Transverse colon (tissue), 4 donors: ENCODE data around the gene HERC4. TPM values are rescaled to one million over a fixed set of nuclear protein-coding genes. Genes with fewer than 3 reads are reported as not detected.
"Not testable (repeated sequence)": the region's sequence is repeated elsewhere in the genome, so short reads cannot be mapped to it uniquely, and the experiment has no call there.

Experiments
- DNase-seq: peaks from one replicate; pipeline ENCODE4 v3.0.0-alpha.2; 2019
- H3K27ac ChIP-seq, 4 donors: fragments of 200-600 bp; sonication (generic); 2 replicates each; pipeline ENCODE4 v1.5.1; 2016 to 2018; ENCODE audit warnings: inconsistent platforms in 4 of 4
- H3K27me3 ChIP-seq: fragments of 200-600 bp; sonication (generic); 2 replicates; pipeline ENCODE4 v1.5.1; 2017; ENCODE audit warnings: inconsistent platforms
- H3K36me3 ChIP-seq, 4 donors: fragments of 200-600 bp; sonication (generic); 2 replicates each; pipeline ENCODE4 v1.5.1; 2017 to 2019; ENCODE audit warnings: inconsistent platforms in 4 of 4
- H3K4me1 ChIP-seq, 4 donors: fragments of 200-600 bp; sonication (generic); 2 replicates each; pipeline ENCODE4 v1.5.1; 2017 to 2020; ENCODE audit warnings: inconsistent platforms in 4 of 4
- H3K4me3 ChIP-seq, 4 donors: fragments of 200-600 bp; sonication (generic); 1 replicate in 1 of 4; 2 replicates in 3 of 4; pipeline versions ENCODE4 v1.5.1 to v1.6.1; 2017 to 2019; ENCODE audit warnings: inconsistent platforms in 4 of 4
- H3K9me3 ChIP-seq, 2 donors: fragments of 200-600 bp; sonication (generic); 2 replicates each; pipeline ENCODE4 v1.5.1; 2017 to 2019; ENCODE audit warnings: inconsistent platforms in 2 of 2
- EP300 ChIP-seq: sonication (generic); formaldehyde crosslinking; IDR thresholded peaks from one replicate; pipeline ENCODE4 v1.6.1; 2017; ENCODE audit warnings: antibody characterized with exemption, low read depth
- POLR2A ChIP-seq: fragments of 450-650 bp; IDR thresholded peaks from one replicate; pipeline ENCODE4 v1.6.1; 2016; ENCODE audit warnings: antibody characterized with exemption, mild to moderate bottlenecking, moderate library complexity
- POLR2AphosphoS5 ChIP-seq, 3 donors: sonication (generic); formaldehyde crosslinking; IDR thresholded peaks; one replicate each; pipeline ENCODE4 v1.6.1; 2016; ENCODE audit warnings: antibody characterized with exemption in 3 of 3
- WGBS, 2 donors: methylation state at CpG; one replicate each; pipeline ENCODE4 v1.1.5; 2018; ENCODE audit warnings: low coverage in 1 of 2; 5-methylcytosine and 5-hydroxymethylcytosine counted together
- in situ Hi-C, 4 donors: fragments of 200-750 bp; cut with MboI; loops; one replicate each; pipeline versions ENCODE4 v1.15.0 to v1.15.1; 2017; ENCODE audit warnings: low sequenced_read_pairs in 3 of 4, low pct_ligation_motif_present in 1 of 4, low pct_unique_long_range_greater_than_20kb in 1 of 4
- intact Hi-C: fragments of 100-400 bp; cut with DNase I; formaldehyde crosslinking; loops from one replicate; pipeline ENCODE4 v1.15.1; 2023; ENCODE audit warnings: low total_unique reads
- total RNA-seq, 4 donors: library from RNA; depleted of rRNA; stranded (reverse); fragments of >200 nt; gene quantifications; one replicate each; pipeline ENCODE4 v1.1.0, GENCODE V29; 2016
- TF ChIP-seq, protein P1 (sequence below), 5 experiments: fragments of 200-600 bp in 3 of 5; fragments of 450-650 bp in 2 of 5; sonication (generic) in 3 of 5; IDR thresholded peaks; 1 replicate in 2 of 5; 2 replicates in 3 of 5; pipeline ENCODE4 v1.5.1; 2016 to 2017; ENCODE audit warnings: antibody characterized with exemption in 5 of 5, inconsistent platforms in 3 of 5, mild to moderate bottlenecking in 2 of 5, moderate library complexity in 1 of 5

Gene HERC4
- total RNA-seq, 4 donors from 2014 or later = 32.0 to 154 (median 105) TPM

GRCh38 chr10:68032113-68032512, 43.0 kb downstream of the HERC4 start:
- intact Hi-C loops (no loop called here), in situ Hi-C loops (no loop called here)
- H3K9me3 ChIP-seq = no peaks in the 10 kb centered on the region
- WGBS, 2 donors = 88 to 94% methylated on average over 2 of the region's 2 CpGs
- H3K4me1 ChIP-seq = no peaks in the 10 kb centered on the region
- H3K27ac ChIP-seq = no peak overlapping the region
- TF ChIP-seq, protein P1, sequence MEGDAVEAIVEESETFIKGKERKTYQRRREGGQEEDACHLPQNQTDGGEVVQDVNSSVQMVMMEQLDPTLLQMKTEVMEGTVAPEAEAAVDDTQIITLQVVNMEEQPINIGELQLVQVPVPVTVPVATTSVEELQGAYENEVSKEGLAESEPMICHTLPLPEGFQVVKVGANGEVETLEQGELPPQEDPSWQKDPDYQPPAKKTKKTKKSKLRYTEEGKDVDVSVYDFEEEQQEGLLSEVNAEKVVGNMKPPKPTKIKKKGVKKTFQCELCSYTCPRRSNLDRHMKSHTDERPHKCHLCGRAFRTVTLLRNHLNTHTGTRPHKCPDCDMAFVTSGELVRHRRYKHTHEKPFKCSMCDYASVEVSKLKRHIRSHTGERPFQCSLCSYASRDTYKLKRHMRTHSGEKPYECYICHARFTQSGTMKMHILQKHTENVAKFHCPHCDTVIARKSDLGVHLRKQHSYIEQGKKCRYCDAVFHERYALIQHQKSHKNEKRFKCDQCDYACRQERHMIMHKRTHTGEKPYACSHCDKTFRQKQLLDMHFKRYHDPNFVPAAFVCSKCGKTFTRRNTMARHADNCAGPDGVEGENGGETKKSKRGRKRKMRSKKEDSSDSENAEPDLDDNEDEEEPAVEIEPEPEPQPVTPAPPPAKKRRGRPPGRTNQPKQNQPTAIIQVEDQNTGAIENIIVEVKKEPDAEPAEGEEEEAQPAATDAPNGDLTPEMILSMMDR (IDR thresholded peaks at IDR 0.05) = no peak
- TF ChIP-seq POLR2A = no peak
- no peak for TF ChIP-seq EP300
- no peak for TF ChIP-seq POLR2AphosphoS5 (IDR thresholded peaks at IDR 0.05)
- no peak for DNase-seq
- H3K27me3 ChIP-seq = no peaks in the 10 kb centered on the region
- no peak overlapping the region for H3K4me3 ChIP-seq
- H3K36me3 ChIP-seq = peaks cover 0 to 33% (median 16%) of the 10 kb centered on the region in 4 donors

DNA sequence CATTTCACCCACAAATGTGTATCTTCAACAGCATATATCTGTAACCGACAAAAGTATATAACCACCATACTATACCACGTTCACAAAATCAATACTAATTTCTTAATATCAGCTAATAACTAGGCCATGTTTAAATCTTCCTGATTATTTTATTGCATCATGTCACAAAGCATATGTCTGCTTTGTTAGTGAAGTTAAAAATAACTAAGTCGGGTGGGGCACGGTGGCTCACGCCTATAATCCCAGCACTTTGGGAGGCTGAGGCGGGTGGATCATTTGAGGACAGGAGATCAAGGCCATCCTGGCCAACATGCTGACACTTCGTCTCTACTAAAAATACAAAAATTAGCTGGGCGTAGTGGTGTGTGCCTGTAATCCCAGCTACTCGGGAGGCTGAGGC, 47.7 kb downstream of the HERC4 start:
- WGBS, 2 donors = 89 to 92% methylated on average over 9 of the region's 9 CpGs
- DNase-seq = no peak
- Histone ChIP-seq H3K27me3 (no peaks in the 10 kb centered on the region), H3K4me3 (no peak overlapping the region), H3K9me3 (no peaks in the 10 kb centered on the region), H3K27ac (no peak overlapping the region), H3K4me1 (no peaks in the 10 kb centered on the region), H3K36me3 (peaks cover 0 to 39% (median 17%) of the 10 kb centered on the region in 4 donors)
- intact Hi-C loops (no loop called here), in situ Hi-C loops (no loop called here)
- TF ChIP-seq POLR2A = no peak
- TF ChIP-seq, protein P1 (IDR thresholded peaks at IDR 0.05) = no peak
- no peak for TF ChIP-seq EP300
- no peak for TF ChIP-seq POLR2AphosphoS5 (IDR thresholded peaks at IDR 0.05)

DNA sequence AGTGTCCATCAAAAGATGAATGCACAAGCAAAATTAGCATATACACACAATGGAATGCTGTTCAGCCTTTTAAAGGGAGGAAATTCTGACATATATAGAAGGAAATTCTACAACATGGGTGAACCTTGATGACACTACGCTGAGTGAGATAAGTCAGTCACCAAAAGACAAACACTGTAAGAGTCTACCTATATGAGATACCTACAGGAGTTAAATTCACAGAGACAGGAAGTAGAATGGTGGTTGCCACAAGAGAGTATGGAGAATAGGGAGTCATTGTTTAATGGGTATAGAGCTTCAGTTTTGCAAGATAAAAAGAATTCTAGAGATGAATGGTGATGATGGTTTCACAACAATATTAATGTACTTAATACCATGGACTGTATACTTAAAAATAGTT, 51.8 kb downstream of the HERC4 start:
- Histone ChIP-seq H3K4me1 (no peaks in the 10 kb centered on the region), H3K27me3 (no peaks in the 10 kb centered on the region), H3K9me3 (no peaks in the 10 kb centered on the region), H3K4me3 (no peak overlapping the region), H3K27ac (no peak overlapping the region), H3K36me3 (peaks cover 0 to 49% (median 21%) of the 10 kb centered on the region in 4 donors)
- TF ChIP-seq EP300 = no peak
- TF ChIP-seq POLR2A = no peak
- DNase-seq = no peak
- intact Hi-C loops (no loop called here), in situ Hi-C loops (loop anchor here in 1 of 4 donors (25.0 kb wide), 1 partner anchor 739 kb away; no protein-coding TSS in a partner anchor)
- 97 to 100% methylated on average over 1 of the region's 1 CpG for WGBS, 2 donors

DNA sequence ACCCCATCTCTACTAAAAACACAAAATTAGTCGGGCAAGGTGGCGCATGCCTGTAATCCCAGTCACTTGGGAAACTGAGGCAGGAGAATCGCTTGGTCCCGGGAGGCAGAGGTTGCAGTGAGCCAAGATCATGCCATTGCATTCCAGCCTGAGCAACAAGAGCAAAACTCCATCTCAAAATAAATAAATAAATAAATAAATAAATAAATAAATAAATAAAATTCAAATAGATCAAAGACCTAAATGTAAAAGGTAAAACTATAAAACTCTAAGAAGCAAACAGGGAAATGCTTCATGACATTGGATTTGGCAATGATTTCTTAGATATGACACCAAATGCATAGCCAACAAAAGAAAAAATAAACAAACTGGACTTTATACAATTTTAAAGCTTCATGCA, 52.8 kb downstream of the HERC4 start:
- DNase-seq, intact Hi-C loops, H3K9me3 ChIP-seq, H3K27ac ChIP-seq, H3K4me3 ChIP-seq, H3K27me3 ChIP-seq, H3K4me1 ChIP-seq: not testable (repeated sequence)
- peaks cover 0 to 45% (median 18%) of the 10 kb centered on the region in 4 donors for H3K36me3 ChIP-seq
- WGBS, 2 donors = 97% methylated on average over 4 of the region's 4 CpGs; no CpG with 5 or more reads in 1 of the 2 donors
- in situ Hi-C loops = loop anchor here in 1 of 4 donors (25.0 kb wide), 1 partner anchor 740 kb away; no protein-coding TSS in a partner anchor

DNA sequence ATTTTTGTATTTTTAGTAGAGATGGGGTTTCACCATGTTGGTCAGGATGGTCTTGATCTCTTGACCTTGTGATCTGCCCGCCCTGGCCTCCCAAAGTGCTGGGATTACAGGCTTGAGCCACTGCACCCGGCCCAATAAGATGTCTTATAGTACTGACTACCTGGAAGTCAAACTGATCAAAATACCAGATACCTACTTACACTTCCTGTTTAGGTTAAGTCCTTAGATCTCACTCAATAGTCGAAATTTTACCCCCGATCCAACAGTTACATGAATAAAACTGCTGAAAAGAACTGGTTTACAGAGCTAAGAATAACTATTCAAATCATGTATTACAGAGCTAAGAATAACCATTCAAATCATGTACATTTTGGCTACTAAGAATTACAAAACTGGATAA, 58.6 kb downstream of the HERC4 start:
- in situ Hi-C loops = loop anchor here in 1 of 4 donors (25.0 kb wide), 1 partner anchor 746 kb away; no protein-coding TSS in a partner anchor
- H3K36me3 ChIP-seq = peaks cover 0 to 53% (median 6%) of the 10 kb centered on the region in 4 donors
- intact Hi-C loops, H3K27me3 ChIP-seq, DNase-seq, H3K4me3 ChIP-seq, H3K9me3 ChIP-seq, H3K4me1 ChIP-seq, H3K27ac ChIP-seq: not testable (repeated sequence)
- 79 to 90% methylated on average over 2 to 4 of the region's 4 CpGs for WGBS, 2 donors

GRCh38 chr10:68010426-68010940, 64.6 kb downstream of the HERC4 start:
- Histone ChIP-seq H3K27ac (no peak overlapping the region), H3K4me3 (no peak overlapping the region), H3K27me3 (no peaks in the 10 kb centered on the region), H3K4me1 (no peaks in the 10 kb centered on the region), H3K36me3 (peaks cover 0 to 45% (median 2%) of the 10 kb centered on the region in 4 donors), H3K9me3 (no peaks in the 10 kb centered on the region)
- in situ Hi-C loops = loop anchor here in 1 of 4 donors (25.0 kb wide), 1 partner anchor 752 kb away; no protein-coding TSS in a partner anchor
- WGBS, 2 donors = 94 to 95% methylated on average over 10 to 11 of the region's 11 CpGs
- no peak for TF ChIP-seq EP300
- intact Hi-C loops = no loop called here
- DNase-seq = no peak
